HG03095 (cell line): ENCODE data around the gene INSR.
"Not testable (repeated sequence)": the region's sequence is repeated elsewhere in the genome, so short reads cannot be mapped to it uniquely, and the experiment has no call there.

ENCODE experiments used
- ATAC-seq: cut with Tn5 transposase; IDR thresholded peaks from one replicate; pipeline ENCODE4 v1.9.1; 2021; ENCODE audit warnings: moderate library complexity; ENCODE audit not compliant: unreplicated experiment

The INSR gene

DNA sequence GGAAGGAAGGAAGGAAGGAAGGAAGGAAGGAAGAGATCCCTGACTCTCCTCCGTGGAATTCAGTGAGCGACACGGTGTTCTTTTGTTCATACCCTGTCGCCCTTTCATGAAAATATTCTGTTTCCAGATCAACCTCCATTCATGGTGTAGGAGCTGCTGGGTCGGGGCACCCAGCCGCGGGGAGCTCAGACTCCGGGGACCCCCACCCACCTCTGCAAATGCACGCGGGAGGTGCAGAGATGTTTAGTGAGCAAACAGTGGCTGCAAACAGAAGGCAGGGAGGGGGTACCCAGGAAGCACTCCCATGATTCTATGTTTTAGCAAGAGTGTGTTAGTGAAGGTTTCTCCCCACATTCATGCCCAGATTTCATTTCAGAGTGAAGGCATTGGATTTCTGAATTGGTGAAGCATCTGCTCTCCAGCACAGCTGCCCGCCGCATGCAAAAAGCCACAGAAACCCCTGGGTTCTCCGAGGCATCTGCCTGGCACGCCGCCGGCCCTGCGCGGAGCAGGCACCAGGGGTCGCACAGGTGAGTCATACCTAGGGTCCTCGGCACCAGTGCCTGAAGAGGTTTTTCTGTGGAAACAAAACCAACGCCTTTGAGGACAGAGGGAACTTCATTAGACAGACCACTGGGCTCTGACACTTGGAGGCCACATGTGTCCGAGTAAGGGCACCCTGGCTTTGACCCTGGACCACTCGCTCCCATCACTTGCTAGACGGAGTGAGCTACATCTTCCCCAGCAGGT lies 144.1 kb downstream of the INSR start:
- no peak for ATAC-seq

DNA sequence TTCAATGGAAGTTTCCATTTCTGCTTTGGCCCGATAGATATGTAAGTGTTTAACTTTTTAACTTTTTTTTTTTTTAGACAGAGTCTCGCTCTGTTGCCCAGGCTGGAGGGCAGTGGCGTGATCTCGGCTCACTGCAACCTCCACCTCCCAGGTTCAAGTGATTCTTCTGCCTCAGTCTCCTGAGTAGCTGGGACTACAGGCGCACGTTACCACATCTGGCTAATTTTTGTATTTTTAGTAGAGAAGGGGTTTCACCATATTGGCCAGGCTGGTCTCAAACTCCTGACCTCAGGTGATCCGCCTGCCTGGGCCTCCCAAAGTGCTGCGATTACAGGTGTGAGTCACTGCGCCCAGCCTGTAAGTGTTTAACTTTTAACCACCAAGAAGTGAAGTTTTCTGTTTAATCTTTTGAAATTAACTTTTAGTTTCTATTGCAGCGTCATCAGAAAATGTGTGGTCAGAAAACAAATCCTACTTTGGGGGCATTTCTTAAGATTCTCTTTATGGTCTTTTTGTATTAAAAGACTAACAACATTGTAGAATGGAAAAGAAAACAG lies 147.0 kb downstream of the INSR start:
- ATAC-seq, result not testable (repeated sequence)

DNA sequence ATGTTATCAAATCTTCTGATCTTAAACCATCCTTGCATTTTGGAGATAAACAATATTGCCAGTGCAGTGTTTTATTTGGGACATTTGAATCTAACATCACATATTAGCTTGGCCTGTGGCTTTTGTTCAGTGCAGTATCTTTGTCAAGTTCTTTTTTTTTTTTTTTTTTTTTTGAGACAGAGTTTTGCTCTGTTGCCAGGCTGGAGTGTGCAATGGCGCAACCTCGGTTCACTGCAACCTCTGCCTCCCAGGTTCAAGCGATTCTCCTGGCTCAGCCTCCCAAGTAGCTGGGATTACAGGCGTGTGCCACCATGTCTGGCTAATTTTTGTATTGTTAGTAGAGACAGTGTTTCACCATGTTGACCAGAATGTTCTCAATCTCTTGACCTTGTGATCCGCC lies 148.1 kb downstream of the INSR start:
- ATAC-seq, result not testable (repeated sequence)

DNA sequence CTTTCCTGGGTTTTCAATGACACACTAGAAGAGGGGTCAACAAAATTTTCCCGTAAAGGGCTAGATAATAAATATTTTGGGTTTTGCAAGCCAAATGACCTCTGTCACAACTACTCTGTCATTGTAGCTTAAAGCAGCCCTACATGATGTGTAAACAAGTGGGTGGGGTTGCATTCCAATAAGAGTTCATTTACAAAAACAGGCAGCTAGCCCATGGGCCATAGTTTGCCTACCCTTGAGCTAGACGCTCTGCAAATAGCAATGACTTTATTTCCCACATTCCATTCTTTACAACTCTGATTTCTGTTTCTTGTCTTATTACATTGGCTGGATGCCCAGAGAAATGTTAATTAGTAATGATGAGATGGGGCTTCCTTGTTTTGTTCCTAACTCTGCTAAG lies 148.7 kb downstream of the INSR start:
- ATAC-seq, result no peak

DNA sequence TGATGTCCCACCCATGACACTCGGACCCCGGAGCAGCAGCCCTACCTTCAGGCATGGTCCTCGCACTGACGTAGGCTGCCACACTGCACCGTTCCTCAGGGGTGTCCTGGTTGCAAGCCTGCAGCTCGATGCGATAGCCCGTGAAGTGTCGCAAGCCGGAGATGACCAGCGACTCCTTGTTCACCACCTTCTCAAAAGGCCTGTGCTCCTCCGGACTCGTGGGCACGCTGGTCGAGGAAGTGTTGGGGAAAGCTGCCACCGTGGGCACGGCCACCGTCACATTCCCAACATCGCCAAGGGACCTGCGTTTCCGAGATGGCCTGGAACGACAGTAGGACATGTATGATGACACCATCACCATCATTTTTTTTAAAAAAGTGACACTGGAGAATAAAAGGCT lies 151.4 kb downstream of the INSR start:
- no peak for ATAC-seq

DNA sequence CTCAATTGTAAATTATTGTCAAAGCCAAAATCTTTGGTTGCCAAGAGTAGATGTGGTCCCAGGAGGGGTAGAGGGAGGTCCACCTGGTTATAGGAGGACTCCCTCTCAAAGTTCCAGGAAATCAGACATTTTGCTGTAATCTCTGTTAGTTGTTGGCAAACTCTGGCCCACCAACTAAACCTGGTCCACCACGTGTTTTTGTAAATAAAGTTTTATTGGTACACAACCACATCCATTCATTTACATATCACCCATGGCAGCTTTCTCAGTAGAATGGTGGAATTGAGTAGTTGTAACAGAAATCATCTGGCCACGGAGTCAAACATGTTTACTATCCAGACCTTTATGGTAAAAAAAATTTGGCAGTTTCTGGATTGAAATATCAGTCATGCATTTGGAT lies 154.1 kb downstream of the INSR start:
- ATAC-seq, result no peak

DNA sequence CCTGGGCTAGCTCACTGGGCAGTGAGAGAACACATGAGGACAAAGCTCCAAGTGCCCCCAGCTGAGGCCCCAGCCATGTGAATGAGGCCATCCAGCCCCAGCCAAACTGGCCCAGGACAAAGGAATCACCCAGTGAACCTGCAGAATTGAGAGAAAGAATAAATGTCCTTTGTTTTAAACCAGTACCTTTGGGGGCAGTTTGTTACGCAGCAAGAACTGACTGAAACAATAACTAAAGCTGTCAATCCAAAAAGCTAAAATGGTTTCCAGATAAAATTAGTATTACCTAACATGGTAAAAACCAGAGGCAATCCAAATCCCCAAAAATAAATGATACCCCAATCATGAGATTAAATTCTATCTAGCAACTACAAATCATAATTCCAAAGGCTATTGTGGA lies 155.1 kb downstream of the INSR start:
- ATAC-seq, result no peak

DNA sequence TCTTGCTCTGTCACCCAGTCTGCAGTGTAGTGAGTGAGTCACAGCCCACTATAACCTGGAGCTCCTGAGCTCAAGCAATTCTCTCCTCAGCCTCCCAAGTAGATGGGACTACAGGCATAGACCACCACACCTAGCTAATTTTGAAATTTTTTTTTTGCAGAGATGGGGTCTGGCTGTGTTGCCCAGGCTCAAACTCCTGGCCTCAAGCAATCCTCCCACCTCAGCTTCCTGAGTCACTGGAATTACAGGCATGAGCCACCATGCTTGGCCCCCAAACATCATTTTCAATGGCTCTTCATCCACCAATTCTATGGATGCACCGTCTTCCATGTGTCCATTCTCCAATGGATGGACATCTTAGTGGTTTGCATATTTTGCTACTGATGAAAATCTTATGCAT lies 155.8 kb downstream of the INSR start:
- no peak for ATAC-seq

DNA sequence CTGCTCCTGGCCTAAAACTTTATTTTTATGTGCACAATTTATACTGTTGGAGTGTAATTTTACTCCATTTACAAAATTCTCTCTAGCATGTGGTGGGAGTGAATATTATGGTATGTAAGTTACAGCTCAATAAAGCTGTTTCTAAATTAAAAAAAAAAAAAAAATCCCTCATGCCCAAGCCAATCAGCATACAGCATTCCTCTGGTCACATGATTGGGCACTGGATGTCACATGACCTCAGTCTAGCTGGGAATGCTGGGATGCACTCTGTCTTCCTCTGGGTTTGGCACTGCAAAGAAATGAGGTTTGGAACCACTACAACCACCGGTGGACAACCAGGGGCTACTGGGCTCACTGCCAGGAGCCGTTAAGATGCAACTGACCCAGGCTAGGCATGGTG lies 157.1 kb downstream of the INSR start:
- no peak for ATAC-seq

DNA sequence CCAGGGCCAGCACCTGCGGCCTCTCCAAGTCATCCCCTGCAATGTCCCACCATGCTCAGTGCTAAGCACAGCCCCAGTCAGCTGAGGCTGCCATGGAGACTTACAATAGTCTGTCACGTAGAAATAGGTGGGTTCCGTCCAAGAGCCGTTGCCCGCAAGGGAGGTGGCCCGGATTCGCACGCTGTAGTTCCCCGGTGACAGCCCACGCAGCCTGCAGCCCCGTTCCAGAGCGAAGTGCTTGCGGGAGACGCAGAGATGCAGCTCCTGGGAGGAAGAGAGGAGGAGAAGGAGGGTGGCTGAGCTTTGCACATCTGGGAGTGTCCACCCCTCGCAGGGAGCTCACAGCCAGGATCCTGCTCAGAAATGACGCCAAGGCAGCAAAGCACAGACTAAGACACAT lies 162.2 kb downstream of the INSR start:
- no peak for ATAC-seq

DNA sequence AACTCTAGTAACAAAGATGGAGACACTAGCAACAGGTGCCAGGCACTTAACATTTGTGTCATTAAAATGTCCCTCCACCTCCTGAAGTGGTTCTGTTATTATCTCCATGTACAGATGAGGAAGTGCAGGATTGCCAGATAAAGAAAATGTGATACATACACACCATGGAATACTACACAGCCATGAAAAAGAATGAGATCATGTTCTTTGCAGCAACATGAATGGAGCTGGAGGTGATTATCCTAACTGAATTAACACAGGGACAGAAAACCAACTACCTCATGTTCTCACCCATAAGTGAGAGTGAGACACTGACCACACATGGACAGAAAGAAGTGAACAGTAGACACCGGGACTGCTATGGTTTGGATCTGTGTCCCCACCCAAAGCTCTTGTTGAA lies 164.2 kb downstream of the INSR start:
- no peak for ATAC-seq

DNA sequence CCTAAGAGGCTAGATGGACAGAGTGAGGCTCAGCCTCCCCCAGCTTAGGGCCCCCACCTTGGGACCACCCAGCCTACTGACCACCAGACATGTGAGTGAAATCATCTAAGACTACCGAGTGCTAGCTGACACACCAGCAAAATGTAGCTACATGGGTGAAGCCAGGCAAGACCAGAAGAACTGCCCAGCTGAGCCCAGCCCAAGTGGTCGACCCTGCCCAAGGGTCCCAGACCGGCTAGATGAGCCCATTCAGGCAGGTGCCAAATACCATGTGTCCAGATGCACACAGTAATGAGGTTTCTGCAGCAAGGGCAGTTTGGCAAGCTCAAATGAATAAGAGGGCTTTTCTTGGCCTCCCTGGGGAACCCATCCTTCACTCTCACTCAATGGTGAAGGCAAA lies 168.1 kb downstream of the INSR start:
- ATAC-seq, result no peak

DNA sequence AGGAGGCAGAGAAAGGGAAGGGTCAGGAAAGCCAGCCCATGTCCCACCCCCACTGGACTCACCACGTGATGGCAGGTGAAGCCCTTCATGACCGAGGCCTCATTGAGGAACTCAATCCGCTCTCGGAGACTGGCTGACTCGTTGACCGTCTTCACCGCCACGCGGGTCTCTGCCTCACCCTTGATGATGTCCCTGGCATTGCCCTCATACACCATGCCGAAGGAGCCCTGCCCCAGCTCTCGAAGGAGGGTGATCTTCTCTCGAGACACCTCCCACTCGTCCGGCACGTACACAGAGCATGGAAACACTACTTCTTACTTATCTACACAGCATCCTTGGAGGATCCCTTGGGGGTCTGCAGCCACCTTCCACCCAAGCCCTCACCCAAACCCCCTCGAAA lies 169.0 kb downstream of the INSR start:
- ATAC-seq, result no peak

DNA sequence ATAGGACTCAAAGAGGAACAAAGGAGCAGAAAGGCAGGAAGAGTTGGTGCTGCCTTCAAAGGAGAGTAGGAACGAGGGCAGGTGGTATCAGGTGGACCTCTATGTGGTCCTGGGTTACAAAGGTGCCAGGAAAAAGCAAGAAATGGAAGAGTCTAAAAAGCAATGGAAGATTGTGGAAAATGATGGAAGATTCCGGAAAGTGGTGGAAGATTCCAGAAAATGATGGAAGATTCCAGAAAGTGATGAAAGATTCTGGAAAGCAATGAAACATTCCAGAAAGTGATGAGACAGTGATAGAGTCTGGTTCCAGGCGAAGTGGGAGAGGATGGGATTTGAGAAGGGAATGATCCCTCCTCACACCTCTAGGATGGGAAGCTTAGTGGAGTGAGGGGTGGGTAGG lies 169.4 kb downstream of the INSR start:
- ATAC-seq, result no peak

DNA sequence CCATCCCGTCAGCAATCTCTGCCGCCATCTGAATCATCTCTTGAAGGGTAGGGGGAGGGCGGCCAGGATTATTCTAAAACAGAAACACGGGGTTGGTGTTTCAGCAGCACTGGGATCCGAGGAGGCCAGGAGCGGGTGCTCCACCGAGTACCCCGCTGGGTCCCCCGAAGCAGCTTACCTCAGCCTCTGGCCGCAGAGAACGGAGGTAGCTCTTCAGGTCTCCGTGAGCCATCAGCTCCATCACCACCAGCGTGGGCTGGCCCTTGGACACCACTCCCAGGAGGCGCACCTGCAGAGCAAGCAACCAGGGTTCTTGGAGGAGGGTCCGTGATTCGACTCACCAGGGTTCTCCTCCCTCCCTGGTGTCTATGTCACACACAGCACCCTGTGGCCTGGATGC lies 171.5 kb downstream of the INSR start:
- no peak for ATAC-seq

DNA sequence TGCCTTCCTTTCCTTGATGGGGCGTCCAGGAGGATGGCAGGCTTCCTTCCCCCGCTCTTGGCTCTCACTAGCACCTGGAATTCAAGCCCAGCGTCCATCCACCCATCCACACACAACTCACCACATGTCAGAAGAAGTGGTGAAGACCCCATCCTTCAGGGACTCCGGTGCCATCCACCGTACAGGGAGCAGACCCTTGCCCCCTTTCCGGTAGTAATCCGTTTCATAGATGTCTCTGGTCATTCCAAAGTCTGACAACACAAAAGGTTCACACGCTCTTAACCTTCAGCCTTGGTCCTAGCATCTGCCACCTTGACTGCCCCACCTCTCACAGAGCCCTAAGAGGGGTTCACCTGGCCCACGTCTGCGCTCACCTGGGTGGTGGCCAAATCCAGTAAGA lies 173.7 kb downstream of the INSR start:
- ATAC-seq, result no peak

DNA sequence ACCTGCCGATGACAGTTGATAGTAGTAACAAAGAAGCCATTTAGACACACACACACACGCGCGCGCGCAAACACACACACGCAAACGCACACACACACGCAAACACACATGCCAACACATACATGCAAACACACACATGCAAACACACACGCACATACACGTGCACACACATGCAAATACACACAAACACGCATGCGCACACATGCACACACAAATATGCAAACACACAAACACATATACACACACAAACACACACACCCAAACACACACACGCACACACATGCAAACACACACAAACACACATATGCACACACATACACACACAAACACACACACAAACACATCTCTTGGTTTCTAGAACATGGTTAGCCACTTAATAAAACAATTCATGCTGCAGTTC lies 174.6 kb downstream of the INSR start:
- no peak for ATAC-seq

DNA sequence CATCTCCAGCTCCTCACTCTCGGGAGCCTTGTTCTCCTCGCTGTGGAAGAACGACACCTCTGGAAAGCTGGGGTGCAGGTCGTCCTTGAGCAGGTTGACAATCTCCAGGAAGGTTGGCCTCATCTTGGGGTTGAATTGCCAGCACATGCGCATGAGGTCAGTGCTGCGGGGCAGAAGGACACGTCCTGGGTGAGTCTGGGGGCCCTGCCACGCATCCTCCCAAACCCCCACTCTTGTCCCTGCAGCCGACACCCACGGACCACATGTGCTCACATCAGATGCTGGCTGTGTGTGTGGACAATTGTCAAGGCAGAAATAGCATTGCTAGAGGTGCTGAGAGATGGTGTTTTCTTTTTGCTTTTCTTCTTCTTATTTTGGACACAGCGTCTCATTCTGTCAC lies 177.0 kb downstream of the INSR start:
- no peak for ATAC-seq

DNA sequence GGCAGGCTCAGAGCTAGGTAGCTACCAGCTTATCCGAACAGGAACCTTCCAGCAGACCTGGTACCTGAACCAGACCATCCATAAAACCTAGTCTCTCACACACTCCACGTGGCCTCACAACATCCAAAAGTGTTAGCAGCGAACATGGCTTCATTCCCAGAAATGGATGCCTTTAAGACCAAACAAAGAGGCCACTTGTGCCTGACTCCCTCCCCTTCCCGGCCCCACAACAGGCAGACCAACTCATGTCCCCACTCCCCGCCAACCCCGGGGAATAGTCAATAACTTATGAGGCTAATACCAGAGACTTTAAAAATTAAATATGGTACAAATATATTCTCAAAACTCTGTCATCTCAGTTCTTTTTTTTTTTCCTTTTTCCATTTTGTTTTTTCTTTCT lies 178.5 kb downstream of the INSR start:
- no peak for ATAC-seq

DNA sequence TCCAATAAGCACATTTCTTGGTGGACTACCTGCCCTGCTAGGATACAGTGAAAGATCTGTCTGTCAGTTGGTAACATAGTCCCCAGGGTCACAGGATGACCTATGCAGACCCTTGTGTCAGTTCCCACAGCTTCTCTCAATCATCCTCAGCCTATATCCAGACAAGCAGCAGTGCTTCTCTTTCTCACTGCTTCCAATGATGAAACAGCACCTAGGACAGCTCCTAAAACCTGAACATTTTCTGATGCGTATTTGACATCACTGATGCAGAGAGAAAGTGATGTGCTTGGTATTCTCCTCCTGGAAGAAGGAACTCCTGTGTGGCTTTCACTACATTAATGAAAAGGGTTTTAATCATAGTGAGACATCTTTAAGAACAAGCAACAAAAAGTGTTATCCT lies 181.0 kb downstream of the INSR start:
- ATAC-seq, result no peak

DNA sequence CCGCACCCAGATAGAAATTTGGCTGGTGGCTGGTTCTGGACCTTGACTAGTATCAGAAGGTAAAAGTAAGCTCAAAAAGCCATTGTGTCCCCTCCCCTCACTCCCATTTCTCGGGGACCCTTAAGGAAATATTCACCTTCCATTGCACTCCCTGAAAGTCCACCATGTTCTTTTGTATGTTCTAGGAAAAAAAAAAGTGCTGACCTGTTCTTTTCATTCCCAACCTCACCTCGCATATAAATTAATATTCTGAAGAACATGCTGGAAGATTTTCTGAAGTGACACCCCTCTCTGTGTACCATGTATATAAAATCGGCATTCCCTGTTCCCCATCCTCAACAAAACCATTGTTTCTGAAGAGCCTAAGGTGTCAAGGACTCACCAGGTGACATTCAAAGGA lies 181.5 kb downstream of the INSR start:
- no peak for ATAC-seq

DNA sequence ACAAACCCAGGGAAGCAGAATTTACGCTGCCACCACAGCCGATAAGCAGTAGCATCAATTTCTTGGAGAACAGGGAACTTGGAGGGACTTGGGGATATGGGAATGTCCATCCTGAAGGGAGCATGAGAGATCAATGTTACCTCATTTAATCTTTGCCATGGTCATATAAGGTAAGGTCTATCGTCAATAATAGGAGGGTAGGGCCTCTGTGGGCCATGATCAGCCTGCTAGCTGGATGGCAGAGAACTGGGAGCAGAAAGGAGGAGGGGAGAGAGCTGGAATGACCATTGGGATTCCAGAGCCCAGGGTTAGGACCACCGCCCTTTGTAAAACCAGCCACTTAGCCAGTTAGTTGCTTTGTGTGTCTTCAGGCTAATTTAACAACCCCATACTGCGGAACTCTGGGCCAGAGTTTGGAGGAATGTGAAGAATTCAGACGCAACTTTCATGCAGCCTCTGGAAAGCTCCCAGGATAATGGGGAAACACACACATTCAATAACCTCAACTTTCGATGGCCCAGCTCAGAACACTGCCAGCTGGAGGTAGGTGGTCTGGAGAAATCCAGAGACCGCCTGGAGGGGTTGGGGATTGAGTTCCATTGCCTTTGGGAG lies 184.4 kb downstream of the INSR start:
- ATAC-seq, result no peak
